SK-N-SH (cell line): Measurements from ENCODE around the gene PHAF1. TPM values are rescaled to one million over a fixed set of nuclear protein-coding genes. Genes with fewer than 3 reads are reported as not detected.

Source experiments
- CTCF ChIA-PET: fragments of 300-600, 350-600 bp; formaldehyde crosslinking; extraction: SDS; loops from one replicate; lab custom pipeline; 2021; lab: Yijun Ruan, JAX
- POLR2A ChIA-PET: fragments of 350-600 bp; sonication (Branson Sonifier 250); formaldehyde crosslinking; extraction: SDS; loops from one replicate; lab custom pipeline; 2020; ENCODE audit warnings: antibody characterized with exemption, inconsistent platforms; lab: Yijun Ruan, JAX
- DNase-seq: peaks from one replicate; pipeline ENCODE4 v3.0.0; 2012
- H2AFZ ChIP-seq: fragments of 200-600 bp; sonication (generic); 2 replicates; pipeline ENCODE4 v1.8.1; 2016; ENCODE audit warnings: antibody characterized with exemption, mild to moderate bottlenecking, low read depth
- H3F3A ChIP-seq: fragments of 200-600 bp; sonication (generic); replicated peaks from 2 replicates; pipeline ENCODE3; 2016; ENCODE audit warnings: antibody characterized with exemption, mild to moderate bottlenecking; ENCODE audit not compliant: insufficient read depth
- H3K27ac ChIP-seq, 2 experiments: fragments of 200-500 bp in 1 of 2; fragments of 200-600 bp in 1 of 2; sonication (Bioruptor generic) in 1 of 2; sonication (generic), shearing (Covaris generic) in 1 of 2; 2 replicates each; pipeline versions ENCODE4 v1.5.1 to v1.6.1; 2014 to 2016; ENCODE audit warnings: low read depth in 2 of 2, inconsistent platforms in 1 of 2, low read length in 1 of 2, mild to moderate bottlenecking in 1 of 2, mixed read lengths in 1 of 2
- H3K27me3 ChIP-seq: fragments of 200-600 bp; sonication (generic), shearing (Covaris generic); 2 replicates; pipeline ENCODE4 v1.6.1; 2016; ENCODE audit warnings: mixed run types; ENCODE audit not compliant: insufficient read depth
- H3K36me3 ChIP-seq, 2 experiments: fragments of 200-500 bp in 1 of 2; fragments of 200-600 bp in 1 of 2; sonication (Bioruptor generic) in 1 of 2; sonication (generic) in 1 of 2; replicated peaks in 1 of 2; 2 replicates each; pipeline versions ENCODE3 to v1.5.1; 2014 to 2016; ENCODE audit warnings: low read length in 1 of 2, mild to moderate bottlenecking in 1 of 2; ENCODE audit not compliant: insufficient read depth in 2 of 2, control insufficient read depth in 1 of 2
- H3K4me1 ChIP-seq, 2 experiments: fragments of 200-500 bp in 1 of 2; fragments of 200-600 bp in 1 of 2; sonication (Bioruptor generic) in 1 of 2; sonication (generic), shearing (Covaris generic) in 1 of 2; 2 replicates each; pipeline versions ENCODE4 v1.5.1 to v1.6.1; 2014 to 2016; ENCODE audit warnings: low read depth in 1 of 2, low read length in 1 of 2, mixed run types in 1 of 2; ENCODE audit not compliant: insufficient read depth in 2 of 2, control insufficient read depth in 1 of 2
- H3K4me2 ChIP-seq: fragments of 200-600 bp; sonication (generic), shearing (Covaris generic); 2 replicates; pipeline ENCODE4 v1.6.1; 2017; ENCODE audit warnings: mixed run types
- H3K4me3 ChIP-seq, 2 experiments: fragments of 200-500 bp in 1 of 2; fragments of 200-600 bp in 1 of 2; sonication (Bioruptor generic) in 1 of 2; sonication (generic), shearing (Covaris generic) in 1 of 2; 2 replicates each; pipeline versions ENCODE4 v1.5.1 to v1.8.1; 2014 to 2016; ENCODE audit warnings: low read depth in 2 of 2, inconsistent platforms in 1 of 2, low read length in 1 of 2, mild to moderate bottlenecking in 1 of 2, mixed read lengths in 1 of 2, moderate library complexity in 1 of 2
- H3K79me2 ChIP-seq: fragments of 200-600 bp; sonication (generic); 2 replicates; pipeline ENCODE4 v1.8.1; 2017; ENCODE audit warnings: mild to moderate bottlenecking; ENCODE audit not compliant: insufficient read depth
- H3K9ac ChIP-seq: fragments of 200-600 bp; sonication (generic); 2 replicates; pipeline ENCODE4 v1.6.1; 2017; ENCODE audit warnings: mixed run types
- H3K9me2 ChIP-seq: fragments of 200-600 bp; sonication (generic); 2 replicates; pipeline ENCODE4 v1.6.1; 2017; ENCODE audit warnings: mixed run types
- H3K9me3 ChIP-seq: fragments of 200-600 bp; sonication (generic); 2 replicates; pipeline ENCODE4 v1.6.1; 2017; ENCODE audit warnings: mixed run types, mild to moderate bottlenecking, moderate library complexity
- H4K20me1 ChIP-seq: fragments of 200-600 bp; sonication (generic); 2 replicates; pipeline ENCODE4 v1.6.1; 2017; ENCODE audit warnings: mild to moderate bottlenecking, mixed run types; ENCODE audit not compliant: insufficient read depth
- EP300 ChIP-seq, 2 experiments: IDR thresholded peaks; 2 replicates each; pipeline versions ENCODE4 v1.4.0 to v1.6.1; 2012; ENCODE audit warnings: borderline replicate concordance in 1 of 2, low read depth in 1 of 2, low read length in 1 of 2
- GABPA ChIP-seq: IDR thresholded peaks from 2 replicates; pipeline ENCODE4 v1.4.0; 2012; ENCODE audit warnings: low read depth, mild to moderate bottlenecking
- JUND ChIP-seq: IDR thresholded peaks from 2 replicates; pipeline ENCODE4 v1.4.0; 2012
- MAX ChIP-seq: IDR thresholded peaks from 2 replicates; pipeline ENCODE4 v1.4.0; 2012; ENCODE audit warnings: low read depth
- MXI1 ChIP-seq: IDR thresholded peaks from 2 replicates; pipeline ENCODE4 v1.6.1; 2012; ENCODE audit warnings: mild to moderate bottlenecking, low read depth, low read length, improper control_type of control experiment
- NRF1 ChIP-seq: IDR thresholded peaks from 2 replicates; pipeline ENCODE4 v1.6.1; 2012; ENCODE audit warnings: low read depth, mild to moderate bottlenecking, low read length
- RAD21 ChIP-seq: IDR thresholded peaks from 2 replicates; pipeline ENCODE4 v1.6.1; 2012; ENCODE audit warnings: mild to moderate bottlenecking, low read length
- REST ChIP-seq: IDR thresholded peaks from 2 replicates; pipeline ENCODE4 v1.6.1; 2012; ENCODE audit warnings: mild to moderate bottlenecking, low read depth, low read length, moderate library complexity
- RFX5 ChIP-seq: IDR thresholded peaks from 2 replicates; pipeline ENCODE4 v1.6.1; 2012; ENCODE audit warnings: mild to moderate bottlenecking, improper control_type of control experiment, low read length
- RXRA ChIP-seq: IDR thresholded peaks from 2 replicates; pipeline ENCODE4 v1.4.0; 2012; ENCODE audit warnings: low read depth, mild to moderate bottlenecking, borderline replicate concordance
- SMC3 ChIP-seq: IDR thresholded peaks from 2 replicates; pipeline ENCODE4 v1.6.1; 2012; ENCODE audit warnings: low read depth, low read length, improper control_type of control experiment
- TEAD4 ChIP-seq: IDR thresholded peaks from 2 replicates; pipeline ENCODE4 v1.4.0; 2012; ENCODE audit warnings: mild to moderate bottlenecking, borderline replicate concordance; ENCODE audit not compliant: insufficient read depth
- USF1 ChIP-seq: IDR thresholded peaks from 2 replicates; pipeline ENCODE4 v1.4.0; 2012; ENCODE audit warnings: low read depth, borderline replicate concordance
- USF2 ChIP-seq: fragments of 150-350 bp; IDR thresholded peaks from 2 replicates; pipeline ENCODE4 v1.6.1; 2017; ENCODE audit warnings: antibody characterized with exemption, low read length, low read depth, borderline replicate concordance
- ZBTB33 ChIP-seq: IDR thresholded peaks from 2 replicates; pipeline ENCODE4 v1.4.0; 2012; ENCODE audit warnings: low read depth, borderline replicate concordance
- WGBS: methylation state at CpG from one replicate; pipeline ENCODE4 v1.1.6; 2017; ENCODE audit warnings: low lambda C conversion rate; 5-methylcytosine and 5-hydroxymethylcytosine counted together
- polyA plus RNA-seq, 3 experiments: library from polyadenylated mRNA; depleted of rRNA; stranded (reverse); fragments of >200 nt; gene quantifications; 2 replicates each; pipeline ENCODE4 v1.2.3, GENCODE V29; 2012
- TF ChIP-seq, protein P1 (sequence below): IDR thresholded peaks from 2 replicates; pipeline ENCODE4; 2012
- TF ChIP-seq, protein P2 (sequence below): fragments of 200-600 bp; sonication (generic); IDR thresholded peaks from 2 replicates; pipeline ENCODE4 v1.6.1; 2017; ENCODE audit warnings: antibody characterized with exemption, mild to moderate bottlenecking, moderate library complexity

Gene PHAF1
- polyA plus RNA-seq, 1 of the 3 experiments (the other 2 are of a cell fraction), result 17.3 TPM

GRCh38 chr16:67100569-67101310 is 9.0 kb upstream of the PHAF1 start:
- Histone ChIP-seq H4K20me1 (0 out of 2 replicates have a peak, but pooled peaks cover 3% of the 10 kb centered on the region), H3F3A (peaks cover 41% of the 10 kb centered on the region), H3K36me3 (peaks cover 15 to 36% of the 10 kb centered on the region in 2 experiments), H3K27ac (peak overlapping the region in 1 of 2 experiments; percentile 15; a peak in 2 of 4 replicates), H3K4me1 (no peaks in the 10 kb centered on the region), H3K4me3 (no peak overlapping the region), H3K27me3 (no peaks in the 10 kb centered on the region), H2AFZ (no peak overlapping the region), H3K9me3 (no peaks in the 10 kb centered on the region), H3K9me2 (no peaks in the 10 kb centered on the region), H3K9ac (no peak overlapping the region), H3K79me2 (peaks cover 33% of the 10 kb centered on the region), H3K4me2 (no peak overlapping the region)
- peak; percentile 44 for DNase-seq
- CTCF ChIA-PET, result interaction anchor here (0.7 to 5.3 kb wide), 37 partner anchors 9 to 208 kb away, joined by 3 to 87 read pairs (median 4); partner anchors contain the start of genes B3GNT9, CBFB, CES3 and PHAF1
- TF ChIP-seq RXRA (no peak), MXI1 (no peak), MAX (no peak), JUND (no peak), REST (no peak), SMC3 (peak; percentile 47), GABPA (no peak), USF1 (no peak), ZBTB33 (no peak), EP300 (IDR thresholded peaks at IDR 0.05; ENCODE audit: borderline replicate concordance in 1 of 2, low read depth in 1 of 2, low read length in 1 of 2) (no peak), USF2 (no peak), RFX5 (no peak), RAD21 (peak; percentile 76), NRF1 (no peak), TEAD4 (no peak)
- TF ChIP-seq, protein P1, sequence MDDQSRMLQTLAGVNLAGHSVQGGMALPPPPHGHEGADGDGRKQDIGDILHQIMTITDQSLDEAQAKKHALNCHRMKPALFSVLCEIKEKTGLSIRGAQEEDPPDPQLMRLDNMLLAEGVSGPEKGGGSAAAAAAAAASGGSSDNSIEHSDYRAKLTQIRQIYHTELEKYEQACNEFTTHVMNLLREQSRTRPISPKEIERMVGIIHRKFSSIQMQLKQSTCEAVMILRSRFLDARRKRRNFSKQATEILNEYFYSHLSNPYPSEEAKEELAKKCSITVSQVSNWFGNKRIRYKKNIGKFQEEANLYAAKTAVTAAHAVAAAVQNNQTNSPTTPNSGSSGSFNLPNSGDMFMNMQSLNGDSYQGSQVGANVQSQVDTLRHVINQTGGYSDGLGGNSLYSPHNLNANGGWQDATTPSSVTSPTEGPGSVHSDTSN, result no peak
- TF ChIP-seq, protein P2, sequence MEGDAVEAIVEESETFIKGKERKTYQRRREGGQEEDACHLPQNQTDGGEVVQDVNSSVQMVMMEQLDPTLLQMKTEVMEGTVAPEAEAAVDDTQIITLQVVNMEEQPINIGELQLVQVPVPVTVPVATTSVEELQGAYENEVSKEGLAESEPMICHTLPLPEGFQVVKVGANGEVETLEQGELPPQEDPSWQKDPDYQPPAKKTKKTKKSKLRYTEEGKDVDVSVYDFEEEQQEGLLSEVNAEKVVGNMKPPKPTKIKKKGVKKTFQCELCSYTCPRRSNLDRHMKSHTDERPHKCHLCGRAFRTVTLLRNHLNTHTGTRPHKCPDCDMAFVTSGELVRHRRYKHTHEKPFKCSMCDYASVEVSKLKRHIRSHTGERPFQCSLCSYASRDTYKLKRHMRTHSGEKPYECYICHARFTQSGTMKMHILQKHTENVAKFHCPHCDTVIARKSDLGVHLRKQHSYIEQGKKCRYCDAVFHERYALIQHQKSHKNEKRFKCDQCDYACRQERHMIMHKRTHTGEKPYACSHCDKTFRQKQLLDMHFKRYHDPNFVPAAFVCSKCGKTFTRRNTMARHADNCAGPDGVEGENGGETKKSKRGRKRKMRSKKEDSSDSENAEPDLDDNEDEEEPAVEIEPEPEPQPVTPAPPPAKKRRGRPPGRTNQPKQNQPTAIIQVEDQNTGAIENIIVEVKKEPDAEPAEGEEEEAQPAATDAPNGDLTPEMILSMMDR, result peak; percentile 67
- POLR2A ChIA-PET, result no interaction called here
- 88% methylated on average over 1 of the region's 1 CpG for WGBS
